Ovary (tissue), 3 donors: ENCODE data around the gene PRICKLE1.

ENCODE experiments used
- CTCF ChIP-seq, 3 donors: fragments of 450-650 bp in 2 of 3; fragments of 200-600 bp in 1 of 3; IDR thresholded peaks; one replicate each; pipeline versions ENCODE4 v1.5.1 to v1.8.0; 2016 to 2022; ENCODE audit warnings: antibody characterized with exemption in 3 of 3, mild to moderate bottlenecking in 1 of 3
- POLR2A ChIP-seq: fragments of 450-650 bp; IDR thresholded peaks from one replicate; pipeline ENCODE4 v1.6.1; 2017; ENCODE audit warnings: antibody characterized with exemption, mild to moderate bottlenecking, moderate library complexity
- donor health status: DM: no; HTN: no; CAD: no.

DNA sequence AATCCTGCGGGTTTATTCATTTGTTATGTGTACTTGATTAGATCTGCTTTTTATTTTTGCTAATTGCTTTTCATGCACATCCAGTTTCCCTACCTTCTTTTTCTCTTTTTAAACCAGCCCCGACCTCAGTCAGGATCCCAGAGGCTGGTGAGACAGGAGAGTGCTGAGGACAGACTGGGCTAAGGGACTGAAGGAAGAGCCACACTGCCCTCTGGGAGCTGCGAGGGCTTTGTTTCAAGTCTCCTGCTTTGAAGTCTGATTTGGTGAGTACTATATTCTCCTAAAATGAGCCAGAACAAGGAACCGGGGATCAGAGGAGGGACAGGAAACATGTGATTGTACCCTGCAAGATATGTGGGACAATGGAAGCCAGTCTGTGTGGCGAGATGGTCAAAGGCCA lies 23.9 kb downstream of the PRICKLE1 start:
- TF ChIP-seq CTCF (IDR thresholded peaks at IDR 0.05) (no peak), POLR2A (no peak)
